ENCODE data around the gene SYT1. TPM values are rescaled to one million over a fixed set of nuclear protein-coding genes. Genes with fewer than 3 reads are reported as not detected.

SYT1 gene
- total and polyA plus RNA-seq, 4 donors: 0.53 to 0.84 (median 0.64) TPM

- Histone ChIP-seq H3K9ac (ENCODE audit: low read depth in 1 of 2, low read length in 2 of 2) (no peak overlapping the region), H3K4me1 (ENCODE audit: control insufficient read depth in 4 of 4, insufficient read depth in 4 of 4, low read length in 3 of 4) (peaks cover 3 to 10% (median 8%) of the 10 kb centered on the region in 4 donors), H3K9me3 (ENCODE audit: control insufficient read depth in 4 of 4, low read length in 3 of 4) (no peaks in the 10 kb centered on the region), H3K36me3 (ENCODE audit: control insufficient read depth in 4 of 4, insufficient read depth in 3 of 4, low read depth in 1 of 4, low read length in 3 of 4) (no peaks in the 10 kb centered on the region), H3K27ac (ENCODE audit: low read depth in 1 of 2, low read length in 2 of 2) (no peak overlapping the region), H3K4me3 (ENCODE audit: low read depth in 1 of 3, low read length in 3 of 3) (peak overlapping the region in 2 of 3 donors; percentile 16 to 46), H3K27me3 (ENCODE audit: control insufficient read depth in 4 of 4, insufficient read depth in 4 of 4, low read length in 3 of 4) (peaks cover 0 to 5% (median 0%) of the 10 kb centered on the region in 4 donors)
- 3% methylated on average over 41 of the region's 41 CpGs for WGBS
- TF ChIP-seq JUND (IDR thresholded peaks at IDR 0.05) (no peak), EGR1 (IDR thresholded peaks at IDR 0.05; ENCODE audit: low read depth in 2 of 2) (no peak), RAD21 (IDR thresholded peaks at IDR 0.05) (no peak), REST (IDR thresholded peaks at IDR 0.05) (no peak), YY1 (IDR thresholded peaks at IDR 0.05) (no peak)
- peak; percentile 33 for DNase-seq (ENCODE audit: low spot score)
Observed at GRCh38 chr12:78863482-78864402, 832 bp upstream of the SYT1 start.

- WGBS: 4% methylated on average over 31 of the region's 32 CpGs
- Histone ChIP-seq H3K27me3 (ENCODE audit: control insufficient read depth in 4 of 4, insufficient read depth in 4 of 4, low read length in 3 of 4) (peaks cover 0 to 5% (median 0%) of the 10 kb centered on the region in 4 donors), H3K9me3 (ENCODE audit: control insufficient read depth in 4 of 4, low read length in 3 of 4) (no peaks in the 10 kb centered on the region), H3K9ac (ENCODE audit: low read depth in 1 of 2, low read length in 2 of 2) (no peak overlapping the region), H3K4me3 (ENCODE audit: low read depth in 1 of 3, low read length in 3 of 3) (peak overlapping the region in 1 of 3 donors; percentile 19), H3K27ac (ENCODE audit: low read depth in 1 of 2, low read length in 2 of 2) (no peak overlapping the region), H3K4me1 (ENCODE audit: control insufficient read depth in 4 of 4, insufficient read depth in 4 of 4, low read length in 3 of 4) (peaks cover 3 to 10% (median 8%) of the 10 kb centered on the region in 4 donors), H3K36me3 (ENCODE audit: control insufficient read depth in 4 of 4, insufficient read depth in 3 of 4, low read depth in 1 of 4, low read length in 3 of 4) (no peaks in the 10 kb centered on the region)
- DNase-seq (ENCODE audit: low spot score): no peak
- TF ChIP-seq HNF4A (conservative IDR thresholded peaks at IDR 0.05): no peak
- TF ChIP-seq NR2F2 (IDR thresholded peaks at IDR 0.05): no peak
- TF ChIP-seq JUND (IDR thresholded peaks at IDR 0.05): no peak
- no peak for TF ChIP-seq FOXA2 (IDR thresholded peaks at IDR 0.05)
- no peak for TF ChIP-seq SP1 (IDR thresholded peaks at IDR 0.05)
- no peak for TF ChIP-seq ATF3 (IDR thresholded peaks at IDR 0.05)
- TF ChIP-seq ZBTB33 (IDR thresholded peaks at IDR 0.05): no peak
- TF ChIP-seq TAF1 (conservative IDR thresholded peaks at IDR 0.05): no peak
- no peak for TF ChIP-seq REST (IDR thresholded peaks at IDR 0.05)
- TF ChIP-seq RAD21 (IDR thresholded peaks at IDR 0.05): no peak
- TF ChIP-seq CTCF (IDR thresholded peaks at IDR 0.05; ENCODE audit: low read depth, low read length, missing input control): no peak
- TF ChIP-seq YY1 (IDR thresholded peaks at IDR 0.05): no peak
- no peak for TF ChIP-seq FOXA1 (IDR thresholded peaks at IDR 0.05)
- TF ChIP-seq HNF4G (IDR thresholded peaks at IDR 0.05): no peak
- no peak for TF ChIP-seq GABPA (IDR thresholded peaks at IDR 0.05 in 1 of 2, conservative IDR thresholded peaks at IDR 0.05 in 1 of 2)
- no peak for TF ChIP-seq EGR1 (IDR thresholded peaks at IDR 0.05; ENCODE audit: low read depth in 2 of 2)
- TF ChIP-seq RXRA (IDR thresholded peaks at IDR 0.05): no peak
- no peak for TF ChIP-seq MAX (IDR thresholded peaks at IDR 0.05)
Observed at GRCh38 chr12:78864870-78865463, 393 bp downstream of the SYT1 start.

Data from liver (tissue), 9 donors.